Suprapubic skin (tissue), 4 donors: ENCODE results near the gene KATNB1.

Experiments
- CTCF ChIP-seq, 2 donors: fragments of 200-600 bp in 1 of 2; fragments of 450-650 bp in 1 of 2; sonication (generic) in 1 of 2; IDR thresholded peaks; one replicate each; pipeline ENCODE4 v1.5.1; 2016 to 2019; ENCODE audit warnings: antibody characterized with exemption in 2 of 2, mild to moderate bottlenecking in 1 of 2, moderate library complexity in 1 of 2
- EP300 ChIP-seq: sonication (generic); formaldehyde crosslinking; IDR thresholded peaks from one replicate; pipeline ENCODE4 v1.6.1; 2017; ENCODE audit warnings: antibody characterized with exemption
- POLR2A ChIP-seq, 2 donors: fragments of 450-650 bp; IDR thresholded peaks; one replicate each; pipeline ENCODE4 v1.6.1; 2017; ENCODE audit warnings: antibody characterized with exemption in 2 of 2, mild to moderate bottlenecking in 2 of 2, moderate library complexity in 2 of 2
- POLR2AphosphoS5 ChIP-seq, 3 donors: sonication (generic); formaldehyde crosslinking; IDR thresholded peaks; one replicate each; pipeline ENCODE4 v1.6.1; 2017; ENCODE audit warnings: antibody characterized with exemption in 3 of 3

- no peak for TF ChIP-seq CTCF (IDR thresholded peaks at IDR 0.05)
- TF ChIP-seq POLR2AphosphoS5 (IDR thresholded peaks at IDR 0.05): no peak
- no peak for TF ChIP-seq EP300
- TF ChIP-seq POLR2A (IDR thresholded peaks at IDR 0.05): no peak
These were observed 24.2 kb upstream of the KATNB1 start for GRCh38 chr16:57711346-57711745.
